K562 (cell line): ENCODE measurements around the gene MAP2K3. TPM values are rescaled to one million over a fixed set of nuclear protein-coding genes. Genes with fewer than 3 reads are reported as not detected.

ENCODE experiments used
- ADNP ChIP-seq: fragments of 200-800 bp; sonication (Bioruptor generic); IDR thresholded peaks from 2 replicates; pipeline ENCODE4 v1.6.1; 2016; ENCODE audit warnings: missing genetic modification characterization, missing compliant biosample characterization
- ARID1B ChIP-seq: fragments of 450-650 bp; IDR thresholded peaks from 2 replicates; pipeline ENCODE4 v1.6.1; 2016; ENCODE audit warnings: antibody characterized with exemption, mild to moderate bottlenecking, inconsistent platforms
- ATF1 ChIP-seq, 2 experiments: fragments of 450-650 bp in 1 of 2; IDR thresholded peaks; 2 replicates each; pipeline ENCODE4 v1.6.1; 2016; ENCODE audit warnings: missing compliant biosample characterization in 1 of 2, missing genetic modification characterization in 1 of 2
- C11orf30 ChIP-seq: fragments of 450-650 bp; IDR thresholded peaks from 2 replicates; pipeline ENCODE4 v1.6.1; 2016; ENCODE audit warnings: low read depth, mild to moderate bottlenecking
- CBFA2T2 ChIP-seq: fragments of 450-650 bp; conservative IDR thresholded peaks from 2 replicates; pipeline ENCODE4 v1.6.1; 2017; ENCODE audit warnings: mild to moderate bottlenecking
- CBX3 ChIP-seq, 2 experiments: IDR thresholded peaks; 1 replicate in 1 of 2; 2 replicates in 1 of 2; pipeline ENCODE4 v1.6.1; 2012; ENCODE audit warnings: inconsistent platforms in 2 of 2, low read length in 2 of 2, borderline replicate concordance in 1 of 2, control low read depth in 1 of 2
- CC2D1A ChIP-seq: fragments of 450-650 bp; IDR thresholded peaks from 2 replicates; pipeline ENCODE4 v1.6.1; 2017; ENCODE audit warnings: mild to moderate bottlenecking
- DLX4 ChIP-seq: fragments of 250-450 bp; sonication (Bioruptor Pico); IDR thresholded peaks from 2 replicates; pipeline ENCODE4 v1.6.1; 2021; ENCODE audit warnings: mild to moderate bottlenecking
- EP300 ChIP-seq: IDR thresholded peaks from 2 replicates; pipeline ENCODE4 v1.6.1; 2012; ENCODE audit warnings: low read length, improper control_type of control experiment
- L3MBTL2 ChIP-seq: fragments of 450-650 bp; IDR thresholded peaks from 2 replicates; pipeline ENCODE4 v1.6.1; 2016; ENCODE audit warnings: mild to moderate bottlenecking, moderate library complexity
- LEF1 ChIP-seq: fragments of 450-650 bp; IDR thresholded peaks from 2 replicates; pipeline ENCODE4 v1.6.1; 2016; ENCODE audit warnings: mild to moderate bottlenecking
- MAFG ChIP-seq: fragments of 450-650 bp; conservative IDR thresholded peaks from 2 replicates; pipeline ENCODE4 v1.6.1; 2016; ENCODE audit warnings: missing genetic modification characterization, missing compliant biosample characterization
- MAZ ChIP-seq, 2 experiments: fragments of 450-650 bp in 1 of 2; sonication (generic) in 1 of 2; formaldehyde crosslinking; IDR thresholded peaks in 1 of 2; conservative IDR thresholded peaks in 1 of 2; 2 replicates each; pipeline versions ENCODE4 v1.4.0 to v1.5.0; 2020; ENCODE audit warnings: mild to moderate bottlenecking in 1 of 2, missing genetic modification reagents in 1 of 2
- NCOR1 ChIP-seq: fragments of 450-650 bp; IDR thresholded peaks from 2 replicates; pipeline ENCODE4 v1.6.1; 2016; ENCODE audit warnings: mild to moderate bottlenecking, moderate library complexity
- PHF20 ChIP-seq: fragments of 450-650 bp; IDR thresholded peaks from 2 replicates; pipeline ENCODE4 v1.6.1; 2018; ENCODE audit not compliant: partially characterized antibody
- RAD21 ChIP-seq, 2 experiments: fragments of 250-450 bp in 1 of 2; fragments of 450-650 bp in 1 of 2; sonication (Bioruptor Pico) in 1 of 2; formaldehyde crosslinking in 1 of 2; IDR thresholded peaks in 1 of 2; conservative IDR thresholded peaks in 1 of 2; 2 replicates each; pipeline versions ENCODE4 v1.4.0 to v1.8.0; 2020 to 2022; ENCODE audit warnings: mild to moderate bottlenecking in 2 of 2, moderate library complexity in 1 of 2
- SETDB1 ChIP-seq: IDR thresholded peaks from one replicate; pipeline ENCODE4 v1.6.1; 2012; ENCODE audit warnings: low read length, control low read depth, inconsistent platforms
- SIX5 ChIP-seq, 2 experiments: IDR thresholded peaks; 2 replicates each; pipeline ENCODE4 v1.6.1; 2011; ENCODE audit warnings: low read length in 2 of 2, borderline replicate concordance in 1 of 2, low read depth in 1 of 2, mild to moderate bottlenecking in 1 of 2, moderate library complexity in 1 of 2; ENCODE audit not compliant: insufficient read depth in 1 of 2
- TAL1 ChIP-seq: fragments of 450-650 bp; IDR thresholded peaks from 2 replicates; pipeline ENCODE4 v1.6.1; 2016; ENCODE audit warnings: mild to moderate bottlenecking
- TCF3 ChIP-seq: sonication (generic); formaldehyde crosslinking; IDR thresholded peaks from 2 replicates; pipeline ENCODE4 v1.4.0; 2020; ENCODE audit warnings: mild to moderate bottlenecking, missing genetic modification reagents
- TSHZ1 ChIP-seq: fragments of 250-450 bp; sonication (Bioruptor Pico); IDR thresholded peaks from 2 replicates; pipeline ENCODE4 v1.4.0; 2020; ENCODE audit warnings: mild to moderate bottlenecking, moderate library complexity
- VEZF1 ChIP-seq: fragments of 200-800 bp; sonication (Bioruptor generic); IDR thresholded peaks from 2 replicates; pipeline ENCODE4 v1.6.1; 2017; ENCODE audit warnings: missing genetic modification characterization, missing compliant biosample characterization
- ZFP1 ChIP-seq: fragments of 450-650 bp; formaldehyde crosslinking; IDR thresholded peaks from 2 replicates; pipeline ENCODE4 v1.4.0; 2020; ENCODE audit warnings: mild to moderate bottlenecking, mixed read lengths
- polyA plus RNA-seq, 8 experiments: library from polyadenylated mRNA; depleted of rRNA in 4 of 8; stranded (reverse) in 5 of 8; unstranded in 3 of 8; fragments of >200 nt; fragmentation: Nextera tagmentation in 2 of 8; fragmentation: Illumina TruSeq in 1 of 8; extraction: Ambion mirVana in 2 of 8; extraction: Trizol in 1 of 8; gene quantifications; 2 replicates each; pipeline versions ENCODE4 v1.2.1 to v1.2.3, GENCODE V29; 2011 to 2014; ENCODE audit warnings: inconsistent platforms in 1 of 8, missing spikeins in 1 of 8
- total RNA-seq, 7 experiments: library from RNA; depleted of rRNA in 6 of 7; stranded (reverse); fragments of >200 nt in 6 of 7; fragmentation: Illumina TruSeq in 2 of 7; extraction: Trizol in 2 of 7; gene quantifications; 2 replicates each; pipeline versions ENCODE4 v1.2.1 to v1.2.3, GENCODE V29; 2011 to 2021; ENCODE audit warnings: low replicate concordance in 1 of 7

MAP2K3 gene
- total and polyA plus RNA-seq, 9 of the 15 experiments (the other 6 are each of a cell fraction or from before 2014, with no cell fraction given) = 0.18 to 14.8 (median 3.5) TPM

- TF ChIP-seq DLX4 (CRISPR knock-in tag) (no peak), TAL1 (peak; percentile 89), RAD21 (CRISPR knock-in tag; conservative IDR thresholded peaks at IDR 0.05 in 1 of 2, IDR thresholded peaks at IDR 0.05 in 1 of 2) (no peak), SIX5 (IDR thresholded peaks at IDR 0.05; ENCODE audit: borderline replicate concordance in 1 of 2, insufficient read depth in 1 of 2, low read depth in 1 of 2, low read length in 2 of 2) (no peak), ARID1B (peak; percentile 95), NCOR1 (peak; percentile 84), SETDB1 (no peak), L3MBTL2 (peak; percentile 61), MAZ (CRISPR knock-in tag; conservative IDR thresholded peaks at IDR 0.05 in 1 of 2, IDR thresholded peaks at IDR 0.05 in 1 of 2) (no peak; a peak in 1 of 4 replicates), ZFP1 (CRISPR knock-in tag) (no peak), CC2D1A (peak; percentile 64; the same call in 1 of the 2 replicates), PHF20 (no peak), C11orf30 (peak; percentile 59; the same call in 1 of the 2 replicates), ADNP (tag) (peak; percentile 50; the same call in 1 of the 2 replicates), MAFG (tag) (0 out of 2 replicates have a peak, but pooled peaks have one; percentile 40), CBFA2T2 (peak; percentile 89), LEF1 (0 out of 2 replicates have a peak, but pooled peaks have one; percentile 27), CBX3 (IDR thresholded peaks at IDR 0.05; ENCODE audit: borderline replicate concordance in 1 of 2, low read length in 2 of 2) (peak in 1 of 2 experiments; percentile 51; a peak in 1 of 3 replicates), VEZF1 (peak; percentile 68), ATF1 (CRISPR knock-in tag; IDR thresholded peaks at IDR 0.05) (no peak), ATF1 (tag; IDR thresholded peaks at IDR 0.05) (peak; percentile 56), TSHZ1 (CRISPR knock-in tag) (no peak), TCF3 (peak; percentile 87), EP300 (peak; percentile 82)
Observed at GRCh38 chr17:21272881-21273792, 11.4 kb upstream of the MAP2K3 start (continued).
